Choroid plexus epithelial cell (primary cell): Measurements from ENCODE around the gene NCS1.

Experiments
- DNase-seq: peaks from one replicate; pipeline ENCODE4 v3.0.0-alpha.2; 2010; ENCODE audit warnings: low read depth
- H3K4me3 ChIP-seq: 2 replicates; pipeline ENCODE4 v1.5.1; 2011; ENCODE audit warnings: low read depth, mild to moderate bottlenecking, control low read depth, low read length, moderate library complexity
- CTCF ChIP-seq: conservative IDR thresholded peaks from 2 replicates; pipeline ENCODE4 v1.5.1; 2011; ENCODE audit warnings: low read depth, mild to moderate bottlenecking, control low read depth, inconsistent platforms, low read length, moderate library complexity

Gene NCS1

GRCh38 chr9:130186839-130187522 is 14.8 kb downstream of the NCS1 start:
- no peak overlapping the region for H3K4me3 ChIP-seq
- TF ChIP-seq CTCF, result no peak
- peak; percentile 42 for DNase-seq

- DNase-seq, result no peak
- no peak overlapping the region for H3K4me3 ChIP-seq
Observed at GRCh38 chr9:130187523-130187846, 15.3 kb downstream of the NCS1 start.

GRCh38 chr9:130188860-130189481 is 16.8 kb downstream of the NCS1 start:
- TF ChIP-seq CTCF, result no peak
- no peak for DNase-seq
- H3K4me3 ChIP-seq, result no peak overlapping the region

More at GRCh38 chr9:130187523-130187846, 15.3 kb downstream of the NCS1 start:
- TF ChIP-seq CTCF, result no peak

GRCh38 chr9:130189840-130190239 is 17.6 kb downstream of the NCS1 start:
- TF ChIP-seq CTCF, result no peak
- DNase-seq, result peak; percentile 82
- H3K4me3 ChIP-seq, result no peak overlapping the region

GRCh38 chr9:130191068-130191748 is 19.0 kb downstream of the NCS1 start:
- DNase-seq, result no peak
- TF ChIP-seq CTCF, result no peak
- H3K4me3 ChIP-seq, result no peak overlapping the region

GRCh38 chr9:130191749-130192120 is 19.5 kb downstream of the NCS1 start:
- no peak for TF ChIP-seq CTCF
- no peak overlapping the region for H3K4me3 ChIP-seq
- DNase-seq, result no peak
